ENCODE measurements around the gene PRAMEF18.
"Not testable (repeated sequence)": the region's sequence is repeated elsewhere in the genome, so short reads cannot be mapped to it uniquely, and the experiment has no call there.

The PRAMEF18 gene, protein sequence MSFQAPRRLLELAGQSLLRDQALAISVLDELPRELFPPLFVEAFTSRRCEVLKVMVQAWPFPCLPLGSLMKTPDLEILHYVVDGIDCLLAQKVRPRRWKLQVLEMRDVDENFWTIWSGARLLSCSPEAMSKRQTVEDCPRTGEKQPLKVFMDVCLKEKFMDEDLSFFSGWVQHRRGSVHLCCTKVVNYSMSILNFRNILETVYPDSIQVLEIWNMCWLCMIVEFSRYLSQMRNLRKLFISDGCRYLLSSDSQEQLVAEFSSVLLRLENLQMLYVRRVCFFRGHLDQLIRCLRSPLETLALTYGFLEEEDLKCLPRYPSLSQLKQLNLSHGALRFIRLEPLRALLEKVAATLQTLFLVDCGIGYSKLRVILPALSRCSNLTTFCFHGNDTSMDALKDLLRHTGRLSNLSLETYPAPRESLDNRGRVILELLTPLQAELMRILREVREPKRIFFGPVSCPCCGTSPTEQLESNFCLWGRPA

GRCh38 chr1:13225675-13226204 lies at the start of gene PRAMEF18:
Gene PRAMEF18 (minus strand): TSS chr1:13226154. CDS start chr1:13226106, 48 bp downstream.
- not testable (repeated sequence) for DNase-seq

- DNase-seq = not testable (repeated sequence)
These were observed 39.2 kb upstream of the PRAMEF18 start for GRCh38 chr1:13265124-13265523.

- not testable (repeated sequence) for DNase-seq
These were observed 27.9 kb upstream of the PRAMEF18 start, which contains the start of gene PRAMEF5 for GRCh38 chr1:13253898-13254297. Gene PRAMEF5 (plus strand): TSS chr1:13254198. CDS start chr1:13259269, 5,071 bp downstream.

DNA sequence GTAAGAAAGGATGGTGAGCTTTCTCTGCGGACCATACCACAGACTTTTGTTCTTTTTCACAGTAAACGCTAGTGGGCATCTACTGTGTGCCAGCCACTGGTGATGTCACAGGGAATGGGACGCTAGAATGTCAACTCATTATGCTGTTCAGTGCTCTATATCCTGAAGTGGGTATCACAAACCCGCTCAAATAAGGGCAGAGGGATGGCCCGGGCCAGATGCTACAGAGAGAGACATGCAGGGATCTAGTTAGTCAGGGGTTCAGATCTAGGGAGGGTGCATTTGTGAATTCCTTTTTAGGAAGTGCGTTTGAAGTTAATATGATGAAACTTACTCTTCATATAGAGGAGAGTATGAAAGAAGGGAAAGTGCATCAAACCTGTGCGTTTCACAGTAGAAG lies 21.2 kb upstream of the PRAMEF18 start:
- not testable (repeated sequence) for DNase-seq

DNA sequence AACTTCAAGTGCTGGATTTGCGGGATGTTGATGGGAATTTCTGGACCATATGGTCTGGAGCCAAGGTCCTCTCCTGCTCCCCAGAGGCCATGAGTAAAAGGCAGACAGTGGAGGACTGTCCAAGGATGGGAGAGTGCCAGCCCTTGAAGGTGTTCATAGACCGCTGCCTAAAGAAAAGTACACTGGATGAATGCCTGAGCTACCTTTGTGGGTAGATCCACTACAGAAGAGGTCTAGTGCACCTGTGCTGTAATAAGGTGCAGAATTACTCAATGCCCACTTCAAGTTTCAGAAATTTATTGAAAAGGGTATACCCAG lies 20.6 kb upstream of the PRAMEF18 start:
- not testable (repeated sequence) for DNase-seq

DNA sequence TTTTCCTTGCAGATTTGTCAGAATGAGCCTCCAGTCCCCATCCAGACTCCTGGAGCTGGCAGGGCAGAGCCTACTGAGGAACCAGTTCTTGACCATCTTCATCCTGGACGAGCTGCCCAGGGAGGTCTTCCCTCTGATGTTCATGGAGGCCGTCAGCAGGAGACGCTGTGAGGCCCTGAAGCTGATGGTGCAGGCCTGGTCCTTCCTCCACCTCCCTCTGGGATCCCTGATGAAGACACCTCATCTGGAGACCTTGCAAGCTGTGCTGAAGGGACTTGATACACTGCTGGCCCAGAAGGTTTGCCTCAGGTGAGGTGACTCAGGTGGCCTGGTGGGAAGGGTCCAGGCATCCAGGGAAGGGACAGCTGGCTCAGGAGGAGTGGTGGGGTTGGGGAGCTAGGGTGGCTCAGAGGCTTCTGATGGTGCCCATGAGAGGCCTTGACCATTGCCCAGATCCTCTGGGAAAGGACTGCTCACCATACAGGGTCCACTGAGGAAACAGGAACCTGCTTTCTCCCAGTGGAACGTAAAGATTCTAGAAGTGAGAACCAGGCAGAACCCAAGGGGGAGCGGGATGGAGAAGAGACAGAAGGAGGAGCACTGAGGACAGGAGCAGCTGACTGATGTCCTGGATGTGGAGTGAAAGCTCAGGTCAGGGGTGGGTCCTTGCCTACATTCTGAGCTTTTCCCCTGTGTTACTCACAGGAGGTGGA lies 20.0 kb upstream of the PRAMEF18 start:
- not testable (repeated sequence) for DNase-seq

- DNase-seq = not testable (repeated sequence)
These were observed 17.7 kb upstream of the PRAMEF18 start for GRCh38 chr1:13243536-13244263.

- DNase-seq = not testable (repeated sequence)
These were observed 13.7 kb upstream of the PRAMEF18 start for GRCh38 chr1:13239633-13240032.

DNA sequence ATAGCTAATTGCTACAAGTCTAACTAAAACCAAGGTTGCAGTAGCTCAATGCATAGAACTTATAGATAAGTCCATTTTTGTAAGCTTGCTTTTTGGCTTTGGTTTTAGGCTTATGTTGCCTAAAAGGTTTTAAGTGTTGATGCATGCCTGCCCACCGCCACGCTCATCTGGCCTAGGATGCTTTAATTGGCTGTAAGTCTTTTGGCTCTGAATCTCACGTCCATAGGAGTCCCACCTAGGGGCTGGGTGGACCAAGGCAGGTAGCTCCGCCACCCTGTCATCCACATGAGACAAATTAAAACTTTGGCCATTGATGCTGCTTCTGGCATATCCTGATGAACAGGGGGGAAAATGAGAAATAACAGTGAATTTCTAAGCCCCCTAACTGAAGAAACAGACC lies 11.6 kb upstream of the PRAMEF18 start:
- not testable (repeated sequence) for DNase-seq

- DNase-seq = not testable (repeated sequence)
These were observed 8.1 kb upstream of the PRAMEF18 start for GRCh38 chr1:13234057-13234456.

DNA sequence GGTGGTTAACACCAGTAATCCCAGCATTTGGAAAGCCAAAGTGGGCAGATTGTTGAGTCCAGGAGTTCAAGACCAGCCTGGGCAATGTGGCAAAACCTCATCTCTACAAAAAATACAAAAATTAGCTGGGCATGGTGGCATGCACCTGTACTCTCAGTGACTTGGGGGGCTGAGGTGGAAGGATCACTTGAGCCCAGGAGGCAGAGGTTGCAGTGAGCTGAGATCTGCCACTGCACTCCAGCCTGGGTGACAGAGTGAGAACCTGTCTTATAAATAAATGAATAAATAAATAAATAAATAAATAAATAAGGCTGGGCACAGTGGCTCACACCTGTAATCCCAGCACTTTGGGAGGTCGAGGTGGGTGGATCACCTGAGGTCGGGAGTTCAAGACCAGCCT lies 6.1 kb upstream of the PRAMEF18 start:
- DNase-seq = not testable (repeated sequence)

- not testable (repeated sequence) for DNase-seq
These were observed 5.3 kb upstream of the PRAMEF18 start for GRCh38 chr1:13231061-13231750.

- DNase-seq = not testable (repeated sequence)
These were observed 4.6 kb upstream of the PRAMEF18 start for GRCh38 chr1:13230601-13231000.

DNA sequence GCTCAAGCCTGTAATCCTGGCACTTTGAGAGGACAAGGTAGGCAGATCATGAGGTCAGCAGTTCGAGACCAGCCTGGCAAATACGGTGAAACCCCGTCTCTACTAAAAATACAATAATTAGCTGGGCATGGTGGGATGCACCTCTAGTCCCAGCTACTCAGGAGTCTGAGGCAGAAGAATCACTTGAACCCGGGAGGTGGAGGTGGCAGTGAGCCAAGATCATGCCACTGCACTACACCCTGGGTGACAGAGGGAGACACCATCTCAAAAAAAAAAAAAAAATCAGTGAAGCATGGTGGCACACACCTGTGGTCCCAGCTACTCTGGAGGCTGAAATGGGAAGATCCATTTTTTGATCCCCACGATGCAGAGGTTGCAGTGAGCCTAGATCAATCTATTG lies 4.1 kb upstream of the PRAMEF18 start:
- DNase-seq = not testable (repeated sequence)

GRCh38 chr1:13228343-13228781 lies 2.4 kb upstream of the PRAMEF18 start:
- DNase-seq = no peak

- not testable (repeated sequence) for DNase-seq
These were observed 1.5 kb upstream of the PRAMEF18 start for GRCh38 chr1:13227271-13228055.

- no peak for DNase-seq
These were observed 1.4 kb downstream of the PRAMEF18 start for GRCh38 chr1:13224480-13225060.

- not testable (repeated sequence) for DNase-seq
These were observed 3.2 kb downstream of the PRAMEF18 start for GRCh38 chr1:13222788-13223187.

- not testable (repeated sequence) for DNase-seq
These were observed 6.8 kb downstream of the PRAMEF18 start for GRCh38 chr1:13219203-13219602.

GRCh38 chr1:13216619-13217018 lies 9.3 kb downstream of the PRAMEF18 start:
- DNase-seq = not testable (repeated sequence)

- not testable (repeated sequence) for DNase-seq
These were observed 17.2 kb downstream of the PRAMEF18 start for GRCh38 chr1:13208712-13209111.

All from fibroblast of skin of right biceps (primary cell).